BLaER1 (cell line): ENCODE measurements around the gene KNOP1.
"Not testable (repeated sequence)": the region's sequence is repeated elsewhere in the genome, so short reads cannot be mapped to it uniquely, and the experiment has no call there.

Source experiments
- H3K27ac ChIP-seq: shearing (Covaris generic); formaldehyde crosslinking; 2 replicates; pipeline ENCODE4 v1.8.1; 2022
- H3K27me3 ChIP-seq: shearing (Covaris generic); formaldehyde crosslinking; 2 replicates; pipeline ENCODE4 v1.8.1; 2022
- H3K36me3 ChIP-seq: shearing (Covaris generic); formaldehyde crosslinking; 2 replicates; pipeline ENCODE4 v1.8.1; 2022
- H3K4me1 ChIP-seq: shearing (Covaris generic); formaldehyde crosslinking; 2 replicates; pipeline ENCODE4 v1.8.1; 2022
- H3K4me2 ChIP-seq: shearing (Covaris generic); formaldehyde crosslinking; 2 replicates; pipeline ENCODE4 v1.8.1; 2022
- H3K4me3 ChIP-seq: shearing (Covaris generic); formaldehyde crosslinking; 2 replicates; pipeline ENCODE4 v1.8.1; 2022
- H3K9ac ChIP-seq: shearing (Covaris generic); formaldehyde crosslinking; 2 replicates; pipeline ENCODE4 v1.8.1; 2022
- H3K9me3 ChIP-seq: shearing (Covaris generic); formaldehyde crosslinking; 2 replicates; pipeline ENCODE4 v1.8.1; 2022
- H4K20me1 ChIP-seq: shearing (Covaris generic); formaldehyde crosslinking; 2 replicates; pipeline ENCODE4 v1.8.1; 2022
- Cebpa-rat ChIP-seq: shearing (Covaris generic); IDR thresholded peaks from 2 replicates; pipeline ENCODE4 v1.8.1; 2022

The KNOP1 gene

GRCh38 chr16:19687279-19687678 lies 30.7 kb downstream of the KNOP1 start:
- Histone ChIP-seq H3K9ac (no peak overlapping the region), H3K4me3 (no peak overlapping the region), H4K20me1 (no peaks in the 10 kb centered on the region), H3K9me3 (peaks cover 22% of the 10 kb centered on the region), H3K4me1 (peaks cover 36% of the 10 kb centered on the region), H3K36me3 (peaks cover 53% of the 10 kb centered on the region), H3K4me2 (no peak overlapping the region), H3K27ac (no peak overlapping the region), H3K27me3 (no peaks in the 10 kb centered on the region)
- no peak for TF ChIP-seq Cebpa-rat

- Histone ChIP-seq H3K27ac (no peak overlapping the region), H3K4me1 (peaks cover 23% of the 10 kb centered on the region), H3K9ac (no peak overlapping the region), H3K36me3 (peaks cover 41% of the 10 kb centered on the region), H3K4me3 (no peak overlapping the region), H4K20me1 (no peaks in the 10 kb centered on the region), H3K9me3 (peaks cover 22% of the 10 kb centered on the region), H3K4me2 (no peak overlapping the region), H3K27me3 (no peaks in the 10 kb centered on the region)
- no peak for TF ChIP-seq Cebpa-rat
Measured at GRCh38 chr16:19685176-19685575, 32.9 kb downstream of the KNOP1 start.

- H3K4me2 ChIP-seq, result no peak overlapping the region
- no peaks in the 10 kb centered on the region for H4K20me1 ChIP-seq
- no peak overlapping the region for H3K9ac ChIP-seq
- H3K4me3 ChIP-seq, result no peak overlapping the region
- no peak for TF ChIP-seq Cebpa-rat
- peaks cover 8% of the 10 kb centered on the region for H3K4me1 ChIP-seq
- no peak overlapping the region for H3K27ac ChIP-seq
- H3K27me3 ChIP-seq, result no peaks in the 10 kb centered on the region
- peaks cover 22% of the 10 kb centered on the region for H3K9me3 ChIP-seq
- peaks cover 41% of the 10 kb centered on the region for H3K36me3 ChIP-seq
Measured at GRCh38 chr16:19683453-19684236, 34.4 kb downstream of the KNOP1 start.

GRCh38 chr16:19681637-19682036 lies 36.4 kb downstream of the KNOP1 start:
- Histone ChIP-seq H3K9ac (no peak overlapping the region), H3K4me3 (no peak overlapping the region), H3K27ac (no peak overlapping the region), H3K36me3 (peaks cover 32% of the 10 kb centered on the region), H3K4me2 (no peak overlapping the region), H3K4me1 (no peaks in the 10 kb centered on the region), H3K27me3 (no peaks in the 10 kb centered on the region), H3K9me3 (peaks cover 22% of the 10 kb centered on the region), H4K20me1 (no peaks in the 10 kb centered on the region)
- TF ChIP-seq Cebpa-rat, result no peak

- TF ChIP-seq Cebpa-rat, result no peak
- Histone ChIP-seq H3K4me1 (no peaks in the 10 kb centered on the region), H3K9me3 (peaks cover 22% of the 10 kb centered on the region), H4K20me1 (no peaks in the 10 kb centered on the region), H3K4me2 (no peak overlapping the region), H3K4me3 (no peak overlapping the region), H3K36me3 (peaks cover 32% of the 10 kb centered on the region), H3K9ac (no peak overlapping the region), H3K27me3 (no peaks in the 10 kb centered on the region), H3K27ac (no peak overlapping the region)
Measured at GRCh38 chr16:19680881-19681340, 37.1 kb downstream of the KNOP1 start.

- H3K4me3 ChIP-seq, H4K20me1 ChIP-seq, H3K9ac ChIP-seq, H3K4me2 ChIP-seq, H3K4me1 ChIP-seq, H3K27ac ChIP-seq, H3K27me3 ChIP-seq: not testable (repeated sequence)
- peaks cover 17% of the 10 kb centered on the region for H3K36me3 ChIP-seq
- peaks cover 12% of the 10 kb centered on the region for H3K9me3 ChIP-seq
Measured at GRCh38 chr16:19679281-19679680, 38.7 kb downstream of the KNOP1 start.

- peaks cover 7% of the 10 kb centered on the region; the same call in 1 of the 2 replicates for H3K9me3 ChIP-seq
- H3K27ac ChIP-seq, result no peak overlapping the region
- no peak overlapping the region for H3K4me2 ChIP-seq
- no peaks in the 10 kb centered on the region for H4K20me1 ChIP-seq
- H3K27me3 ChIP-seq, result no peaks in the 10 kb centered on the region
- no peak for TF ChIP-seq Cebpa-rat
- H3K9ac ChIP-seq, result no peak overlapping the region
- no peak overlapping the region for H3K4me3 ChIP-seq
- H3K36me3 ChIP-seq, result peaks cover 12% of the 10 kb centered on the region
- no peaks in the 10 kb centered on the region for H3K4me1 ChIP-seq
Measured at GRCh38 chr16:19678804-19679203, 39.2 kb downstream of the KNOP1 start.

GRCh38 chr16:19677402-19677801 lies 40.6 kb downstream of the KNOP1 start:
- Histone ChIP-seq H4K20me1 (no peaks in the 10 kb centered on the region), H3K4me3 (no peak overlapping the region), H3K27me3 (no peaks in the 10 kb centered on the region), H3K27ac (no peak overlapping the region), H3K4me1 (no peaks in the 10 kb centered on the region), H3K9ac (no peak overlapping the region), H3K9me3 (no peaks in the 10 kb centered on the region), H3K4me2 (no peak overlapping the region), H3K36me3 (no peaks in the 10 kb centered on the region)
- no peak for TF ChIP-seq Cebpa-rat

GRCh38 chr16:19674485-19674884 lies 43.5 kb downstream of the KNOP1 start:
- no peaks in the 10 kb centered on the region for H3K27me3 ChIP-seq
- H3K9me3 ChIP-seq, result no peaks in the 10 kb centered on the region
- H3K4me1 ChIP-seq, result no peaks in the 10 kb centered on the region
- no peak overlapping the region for H3K27ac ChIP-seq
- H4K20me1 ChIP-seq, result no peaks in the 10 kb centered on the region
- H3K4me2 ChIP-seq, result no peak overlapping the region
- H3K9ac ChIP-seq, result no peak overlapping the region
- no peak overlapping the region for H3K4me3 ChIP-seq
- TF ChIP-seq Cebpa-rat, result no peak
- H3K36me3 ChIP-seq, result no peaks in the 10 kb centered on the region

GRCh38 chr16:19672378-19672777 lies 45.6 kb downstream of the KNOP1 start:
- no peak overlapping the region for H3K4me3 ChIP-seq
- H3K4me1 ChIP-seq, result no peaks in the 10 kb centered on the region
- no peak overlapping the region for H3K4me2 ChIP-seq
- H3K9me3 ChIP-seq, result no peaks in the 10 kb centered on the region
- no peaks in the 10 kb centered on the region for H3K27me3 ChIP-seq
- no peak overlapping the region for H3K9ac ChIP-seq
- no peaks in the 10 kb centered on the region for H3K36me3 ChIP-seq
- no peaks in the 10 kb centered on the region for H4K20me1 ChIP-seq
- TF ChIP-seq Cebpa-rat, result no peak
- no peak overlapping the region for H3K27ac ChIP-seq
